WTC11 (cell line): ENCODE measurements around the gene OR5M11. TPM values are rescaled to one million over a fixed set of nuclear protein-coding genes. Genes with fewer than 3 reads are reported as not detected.

Source experiments
- CDX4 ChIP-seq: fragments of 250-450 bp; sonication (Bioruptor Pico); IDR thresholded peaks from 2 replicates; pipeline ENCODE4 v1.9.0; 2021; ENCODE audit warnings: moderate library complexity, mild to moderate bottlenecking, inconsistent platforms, borderline replicate concordance
- NR3C1 ChIP-seq: sonication (generic); formaldehyde crosslinking; conservative IDR thresholded peaks from 2 replicates; pipeline ENCODE4 v1.8.1; 2023; ENCODE audit warnings: low read depth, mild to moderate bottlenecking, missing genetic modification reagents
- total RNA-seq: library from RNA; stranded (reverse); gene quantifications from 3 replicates; pipeline ENCODE4 v1.2.3, GENCODE V29; 2021

The OR5M11 gene
- total RNA-seq, 1 experiment from 2014 or later: not detected

- TF ChIP-seq CDX4 (CRISPR knock-in tag) (no peak), NR3C1 (CRISPR knock-in tag) (no peak)
Measured at GRCh38 chr11:56495117-56495516, 47.9 kb downstream of the OR5M11 start (continued).

Other genes starting within 250 kb of the OR5M11 start
- gene OR8K3, start 228.1 kb downstream of the OR5M11 start, total RNA-seq: not detected in 3 replicates
- gene OR8K1, start 197.2 kb downstream of the OR5M11 start, total RNA-seq: not detected in 3 replicates
- not detected in 3 replicates for gene OR8J1, start 189.0 kb downstream of the OR5M11 start, total RNA-seq
- not detected in 3 replicates for gene OR8U1, start 167.6 kb downstream of the OR5M11 start, total RNA-seq
- not detected in 3 replicates for gene OR5AL1, start 130.6 kb downstream of the OR5M11 start, total RNA-seq
- not detected in 3 replicates for gene OR5M3, start 69.9 kb downstream of the OR5M11 start, total RNA-seq
- gene OR5M8, start 51.9 kb downstream of the OR5M11 start, total RNA-seq: not detected in 3 replicates
- not detected in 3 replicates for gene OR5M10, start 34.5 kb upstream of the OR5M11 start, total RNA-seq
- gene OR5M1, start 71.6 kb upstream of the OR5M11 start, total RNA-seq: not detected in 3 replicates
- gene OR5AP2, start 99.2 kb upstream of the OR5M11 start, total RNA-seq: not detected in 3 replicates
- not detected in 3 replicates for gene OR5AR1, start 120.4 kb upstream of the OR5M11 start, total RNA-seq
- not detected in 3 replicates for gene OR9G1, start 155.8 kb upstream of the OR5M11 start, total RNA-seq
- gene OR9G4, start 205.4 kb upstream of the OR5M11 start, total RNA-seq: not detected in 3 replicates